ENCODE measurements around the gene KDELR3. TPM values are rescaled to one million over a fixed set of nuclear protein-coding genes. Genes with fewer than 3 reads are reported as not detected.
A peak's percentile ranks its signal among the peaks of the same experiment; 100 is the strongest.

KDELR3 gene
- polyA plus RNA-seq, 1 donor (not counting 4 experiments of a cell fraction or from before 2014, with no cell fraction given) = 10.1 TPM

DNA sequence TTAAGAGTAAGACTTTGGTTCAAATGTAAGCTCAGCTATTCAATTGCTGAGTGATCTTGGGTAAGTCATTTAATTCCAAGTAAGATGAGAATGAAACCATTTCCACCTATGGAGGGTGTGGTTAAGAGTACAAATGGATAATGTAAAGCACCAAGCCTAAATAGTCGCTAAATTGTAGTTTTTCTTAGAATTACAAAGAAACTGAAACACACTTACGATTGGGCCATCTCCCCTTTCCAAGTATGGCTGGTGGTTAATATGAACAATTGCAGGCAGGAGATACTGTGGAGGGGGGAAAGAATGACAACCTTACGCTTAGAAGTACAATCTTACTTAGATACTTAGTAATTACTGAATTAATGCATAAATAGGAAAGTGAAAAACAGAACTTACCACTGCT, 30.0 kb downstream of the KDELR3 start:
- Histone ChIP-seq H3K36me3 (ENCODE audit: control insufficient read depth in 2 of 2, extremely low read depth in 1 of 2, insufficient read depth in 2 of 2, low read length in 2 of 2) (peaks cover 40 to 59% of the 10 kb centered on the region in 2 experiments), H3K4me2 (ENCODE audit: control insufficient read depth, extremely low read depth, insufficient read depth, low read depth, low read length) (no peak overlapping the region), H3K9me1 (ENCODE audit: control insufficient read depth, extremely low read depth, insufficient read depth, low read length) (peaks cover 3% of the 10 kb centered on the region), H3K4me1 (ENCODE audit: control insufficient read depth, extremely low read depth, insufficient read depth, low read length) (peaks cover 2% of the 10 kb centered on the region), H2AFZ (ENCODE audit: control insufficient read depth, low read length) (no peak overlapping the region), H3K9me3 (ENCODE audit: control insufficient read depth, low read depth, low read length) (no peaks in the 10 kb centered on the region), H4K20me1 (ENCODE audit: control insufficient read depth, extremely low read depth, insufficient read depth, low read length) (peaks cover 31% of the 10 kb centered on the region), H3K27me3 (ENCODE audit: control insufficient read depth, extremely low read depth, insufficient read depth, low read length) (no peaks in the 10 kb centered on the region), H3K4me3 (ENCODE audit: control insufficient read depth in 2 of 3, extremely low read depth in 1 of 3, insufficient read depth in 2 of 3, low read depth in 1 of 3, low read length in 3 of 3) (no peak overlapping the region), H3K27ac (ENCODE audit: control insufficient read depth, insufficient read depth, low read length) (no peak overlapping the region), H3K79me2 (ENCODE audit: control insufficient read depth, insufficient read depth, low read length) (peaks cover 84% of the 10 kb centered on the region), H3K9ac (ENCODE audit: control insufficient read depth, extremely low read depth, insufficient read depth, low read length) (no peak overlapping the region)
- FAIRE-seq (no peak), DNase-seq (ENCODE audit: low read depth, low spot score) (no peak)
- TF ChIP-seq, protein P1, sequence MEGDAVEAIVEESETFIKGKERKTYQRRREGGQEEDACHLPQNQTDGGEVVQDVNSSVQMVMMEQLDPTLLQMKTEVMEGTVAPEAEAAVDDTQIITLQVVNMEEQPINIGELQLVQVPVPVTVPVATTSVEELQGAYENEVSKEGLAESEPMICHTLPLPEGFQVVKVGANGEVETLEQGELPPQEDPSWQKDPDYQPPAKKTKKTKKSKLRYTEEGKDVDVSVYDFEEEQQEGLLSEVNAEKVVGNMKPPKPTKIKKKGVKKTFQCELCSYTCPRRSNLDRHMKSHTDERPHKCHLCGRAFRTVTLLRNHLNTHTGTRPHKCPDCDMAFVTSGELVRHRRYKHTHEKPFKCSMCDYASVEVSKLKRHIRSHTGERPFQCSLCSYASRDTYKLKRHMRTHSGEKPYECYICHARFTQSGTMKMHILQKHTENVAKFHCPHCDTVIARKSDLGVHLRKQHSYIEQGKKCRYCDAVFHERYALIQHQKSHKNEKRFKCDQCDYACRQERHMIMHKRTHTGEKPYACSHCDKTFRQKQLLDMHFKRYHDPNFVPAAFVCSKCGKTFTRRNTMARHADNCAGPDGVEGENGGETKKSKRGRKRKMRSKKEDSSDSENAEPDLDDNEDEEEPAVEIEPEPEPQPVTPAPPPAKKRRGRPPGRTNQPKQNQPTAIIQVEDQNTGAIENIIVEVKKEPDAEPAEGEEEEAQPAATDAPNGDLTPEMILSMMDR (optimal IDR thresholded peaks at IDR 0.05 in 1 of 3, IDR thresholded peaks at IDR 0.05 in 1 of 3, conservative IDR thresholded peaks at IDR 0.05 in 1 of 3; ENCODE audit: extremely low read depth in 1 of 3, insufficient read depth in 2 of 3, low read length in 3 of 3) = no peak
- no peak for TF ChIP-seq EZH2 (IDR thresholded peaks at IDR 0.05; ENCODE audit: low read length)
- dilution Hi-C loops (cut with MboI; ENCODE audit: extremely low pct_ligation_motif_present, low sequenced_read_pairs) = no loop called here

DNA sequence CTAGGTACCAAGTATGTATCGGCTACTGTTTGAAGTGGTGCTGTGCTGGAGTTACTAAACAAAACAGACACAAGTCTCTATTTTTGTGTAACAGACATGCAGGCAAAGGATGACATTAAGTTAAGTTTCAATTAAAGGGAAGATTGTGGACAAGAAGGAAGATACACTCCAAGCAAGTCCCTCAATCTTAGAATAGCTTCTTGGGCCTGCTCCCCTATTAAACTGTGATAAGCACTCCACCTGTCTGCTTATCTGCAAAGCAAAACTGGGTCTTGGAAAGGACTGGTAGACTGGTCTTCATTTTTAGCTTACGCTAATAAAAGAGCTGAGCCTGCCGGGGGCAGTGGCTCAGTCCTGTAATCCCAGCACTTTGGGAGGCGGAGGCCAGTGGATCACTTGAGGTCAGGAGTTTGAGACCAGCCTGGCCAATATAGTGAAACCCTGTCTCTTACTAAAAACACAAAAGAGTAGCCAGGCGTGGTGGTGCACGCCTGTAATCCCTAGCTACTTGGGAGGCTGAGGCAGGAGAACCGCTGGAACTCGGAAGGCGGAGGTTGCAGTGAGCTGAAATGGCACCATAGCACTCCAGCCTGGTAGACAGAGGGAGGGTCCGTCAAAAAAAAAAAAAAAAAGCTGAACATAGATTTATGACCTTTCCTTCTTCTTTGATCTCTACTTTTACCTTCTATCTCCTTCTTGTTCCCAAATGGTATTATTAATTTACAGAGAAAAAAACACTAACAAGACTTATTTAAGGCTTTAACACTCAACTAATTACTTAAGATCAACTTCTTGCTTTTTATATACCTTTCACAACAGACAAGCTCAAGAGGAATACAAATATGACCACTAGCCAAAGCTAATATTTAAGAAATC, 34.1 kb downstream of the KDELR3 start:
- Histone ChIP-seq H3K27me3 (ENCODE audit: control insufficient read depth, extremely low read depth, insufficient read depth, low read length) (no peaks in the 10 kb centered on the region), H3K4me3 (ENCODE audit: control insufficient read depth in 2 of 3, extremely low read depth in 1 of 3, insufficient read depth in 2 of 3, low read depth in 1 of 3, low read length in 3 of 3) (no peak overlapping the region), H3K79me2 (ENCODE audit: control insufficient read depth, insufficient read depth, low read length) (peaks cover 86% of the 10 kb centered on the region), H3K9me3 (ENCODE audit: control insufficient read depth, low read depth, low read length) (no peaks in the 10 kb centered on the region), H3K4me1 (ENCODE audit: control insufficient read depth, extremely low read depth, insufficient read depth, low read length) (peaks cover 21% of the 10 kb centered on the region), H2AFZ (ENCODE audit: control insufficient read depth, low read length) (no peak overlapping the region), H3K36me3 (ENCODE audit: control insufficient read depth in 2 of 2, extremely low read depth in 1 of 2, insufficient read depth in 2 of 2, low read length in 2 of 2) (peaks cover 18 to 46% of the 10 kb centered on the region in 2 experiments), H3K4me2 (ENCODE audit: control insufficient read depth, extremely low read depth, insufficient read depth, low read depth, low read length) (peak overlapping the region; percentile 98), H3K9ac (ENCODE audit: control insufficient read depth, extremely low read depth, insufficient read depth, low read length) (no peak overlapping the region), H4K20me1 (ENCODE audit: control insufficient read depth, extremely low read depth, insufficient read depth, low read length) (peaks cover 33% of the 10 kb centered on the region), H3K9me1 (ENCODE audit: control insufficient read depth, extremely low read depth, insufficient read depth, low read length) (peaks cover 3% of the 10 kb centered on the region), H3K27ac (ENCODE audit: control insufficient read depth, insufficient read depth, low read length) (no peak overlapping the region)
- DNase-seq (ENCODE audit: low read depth, low spot score) (no peak), FAIRE-seq (no peak)
- TF ChIP-seq, protein P1 (optimal IDR thresholded peaks at IDR 0.05 in 1 of 3, IDR thresholded peaks at IDR 0.05 in 1 of 3, conservative IDR thresholded peaks at IDR 0.05 in 1 of 3; ENCODE audit: extremely low read depth in 1 of 3, insufficient read depth in 2 of 3, low read length in 3 of 3) = no peak
- no peak for TF ChIP-seq EZH2 (IDR thresholded peaks at IDR 0.05; ENCODE audit: low read length)
- dilution Hi-C loops (cut with MboI; ENCODE audit: extremely low pct_ligation_motif_present, low sequenced_read_pairs) = no loop called here

Measured in keratinocyte (primary cell).